ENCODE results near the gene ADIPOR1.
"Not testable (repeated sequence)": the region's sequence is repeated elsewhere in the genome, so short reads cannot be mapped to it uniquely, and the experiment has no call there.

ADIPOR1 gene, protein sequence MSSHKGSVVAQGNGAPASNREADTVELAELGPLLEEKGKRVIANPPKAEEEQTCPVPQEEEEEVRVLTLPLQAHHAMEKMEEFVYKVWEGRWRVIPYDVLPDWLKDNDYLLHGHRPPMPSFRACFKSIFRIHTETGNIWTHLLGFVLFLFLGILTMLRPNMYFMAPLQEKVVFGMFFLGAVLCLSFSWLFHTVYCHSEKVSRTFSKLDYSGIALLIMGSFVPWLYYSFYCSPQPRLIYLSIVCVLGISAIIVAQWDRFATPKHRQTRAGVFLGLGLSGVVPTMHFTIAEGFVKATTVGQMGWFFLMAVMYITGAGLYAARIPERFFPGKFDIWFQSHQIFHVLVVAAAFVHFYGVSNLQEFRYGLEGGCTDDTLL

GRCh38 chr1:202957733-202958543 lies at the start of gene ADIPOR1:
Gene ADIPOR1, minus strand, starts transcription at chr1:202958312. Its CDS starts 7,242 bp downstream, at chr1:202951070.
- DNase-seq: peak; percentile 52

GRCh38 chr1:203006948-203007871 lies 49.1 kb upstream of the ADIPOR1 start, which contains the start of gene TMEM183A:
Gene TMEM183A, plus strand, starts transcription at chr1:203007374. Its CDS starts 92 bp downstream, at chr1:203007466.
- DNase-seq: peak; percentile 78

DNA sequence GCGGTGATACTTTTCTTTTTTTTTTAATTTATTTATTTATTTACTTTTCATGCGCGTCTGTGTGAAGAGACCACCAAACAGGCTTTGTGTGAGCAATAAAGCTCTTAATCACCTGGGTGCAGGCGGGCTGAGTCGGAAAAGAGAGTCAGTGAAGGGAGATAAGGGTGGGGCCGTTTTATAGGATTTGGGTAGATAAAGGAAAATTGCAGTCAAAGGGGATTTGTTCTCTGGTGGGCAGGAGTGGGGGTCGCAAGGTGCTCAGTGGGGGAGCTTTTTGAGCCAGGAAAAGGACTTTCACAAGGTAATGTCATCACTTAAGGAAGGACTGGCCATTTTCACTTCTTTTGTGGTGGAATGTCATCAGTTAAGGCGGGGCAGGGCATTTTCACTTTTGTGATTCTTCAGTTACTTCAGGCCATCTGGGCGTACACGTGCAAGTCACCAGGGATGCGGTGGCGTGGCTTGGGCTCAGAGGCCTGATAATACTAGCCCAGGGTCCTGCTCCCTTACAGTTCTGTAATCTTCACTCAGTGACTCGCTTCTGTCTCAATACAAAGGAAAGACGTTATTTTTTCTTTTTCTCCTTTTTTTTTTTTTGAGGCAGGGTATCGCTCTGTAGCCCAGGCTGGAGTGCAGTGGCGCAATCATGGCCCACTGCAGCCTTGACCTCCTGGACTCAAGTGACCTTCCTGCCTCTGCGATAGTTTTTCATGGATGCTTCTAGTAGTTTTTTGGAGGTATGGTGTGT lies 47.5 kb upstream of the ADIPOR1 start:
- DNase-seq: not testable (repeated sequence)

GRCh38 chr1:203002951-203003350 lies 44.8 kb upstream of the ADIPOR1 start:
- no peak for DNase-seq

DNA sequence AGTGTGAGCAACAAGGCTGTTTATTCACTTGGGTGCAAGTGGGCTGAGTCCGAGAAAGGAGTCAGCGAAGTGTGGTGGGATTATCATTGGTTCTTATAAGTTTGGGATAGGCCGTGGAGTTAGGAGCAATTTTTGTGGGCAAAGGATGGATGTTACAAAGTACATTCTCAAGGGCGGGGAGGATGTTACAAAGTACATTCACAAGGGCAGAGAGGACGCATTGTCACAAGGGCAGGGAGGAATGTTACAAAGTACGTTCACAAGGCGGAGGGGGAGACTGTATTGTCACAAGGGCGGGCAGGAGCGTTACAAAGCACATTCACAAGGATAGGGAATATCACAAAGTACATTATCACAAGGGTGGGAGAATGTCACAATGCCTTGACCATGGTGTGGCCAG lies 43.9 kb upstream of the ADIPOR1 start:
- no peak for DNase-seq

GRCh38 chr1:203000217-203000944 lies 42.3 kb upstream of the ADIPOR1 start:
- DNase-seq: no peak

GRCh38 chr1:202998836-202999750 lies 41.0 kb upstream of the ADIPOR1 start:
- peak; percentile 29 for DNase-seq

- no peak for DNase-seq
Observed at GRCh38 chr1:202994756-202995155, 36.6 kb upstream of the ADIPOR1 start.

DNA sequence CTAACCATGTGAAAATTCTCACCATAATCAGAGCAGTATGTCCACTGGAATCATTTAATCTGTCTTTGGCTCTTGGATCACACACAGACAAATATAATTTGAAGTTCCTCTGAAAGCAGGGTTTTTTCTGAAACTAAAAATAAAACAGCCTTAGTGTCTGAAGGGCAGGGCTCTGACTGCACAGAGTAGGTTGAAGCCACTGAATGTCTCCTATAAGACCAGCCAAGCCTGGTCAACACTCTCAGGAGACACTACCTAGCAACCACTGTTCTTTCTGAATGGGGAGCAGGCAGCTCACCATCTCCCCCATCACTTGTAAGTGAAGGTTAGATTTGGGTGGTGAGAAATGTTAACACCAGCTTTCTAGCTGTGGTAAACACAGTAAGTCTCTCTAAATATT lies 33.0 kb upstream of the ADIPOR1 start:
- no peak for DNase-seq

- no peak for DNase-seq
Observed at GRCh38 chr1:202989879-202990278, 31.8 kb upstream of the ADIPOR1 start.

DNA sequence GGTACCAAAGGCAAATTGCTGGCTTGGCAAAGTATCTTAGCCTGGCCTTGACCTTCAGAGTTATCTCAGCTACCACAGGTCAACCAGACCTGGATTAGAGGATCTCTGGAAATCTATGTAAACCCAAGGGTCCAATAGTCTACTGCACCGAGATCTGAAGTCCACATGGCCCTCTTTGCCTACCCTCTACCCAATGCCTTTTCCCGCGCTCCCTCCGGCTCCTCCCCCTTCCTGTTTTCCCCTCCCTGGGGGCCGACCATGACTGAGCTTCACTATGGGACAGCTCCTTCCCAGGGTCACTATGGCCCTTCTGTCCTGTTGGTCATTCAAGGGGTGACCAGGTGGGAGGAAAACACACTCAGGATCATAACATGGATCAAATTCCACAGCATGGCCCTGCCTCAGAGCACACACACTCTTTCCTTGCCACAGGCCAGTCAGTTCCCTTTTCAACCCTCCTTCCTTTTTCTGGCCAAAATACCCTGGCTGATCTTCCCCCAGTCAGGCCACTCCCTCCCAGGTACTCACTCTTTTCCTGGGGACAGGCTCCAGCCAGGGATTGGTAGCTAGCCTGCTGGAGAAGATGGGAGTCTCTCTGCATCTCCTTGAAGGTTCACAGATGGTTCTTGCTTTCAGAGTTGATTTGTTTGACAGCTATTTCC lies 29.9 kb upstream of the ADIPOR1 start:
- DNase-seq: no peak

DNA sequence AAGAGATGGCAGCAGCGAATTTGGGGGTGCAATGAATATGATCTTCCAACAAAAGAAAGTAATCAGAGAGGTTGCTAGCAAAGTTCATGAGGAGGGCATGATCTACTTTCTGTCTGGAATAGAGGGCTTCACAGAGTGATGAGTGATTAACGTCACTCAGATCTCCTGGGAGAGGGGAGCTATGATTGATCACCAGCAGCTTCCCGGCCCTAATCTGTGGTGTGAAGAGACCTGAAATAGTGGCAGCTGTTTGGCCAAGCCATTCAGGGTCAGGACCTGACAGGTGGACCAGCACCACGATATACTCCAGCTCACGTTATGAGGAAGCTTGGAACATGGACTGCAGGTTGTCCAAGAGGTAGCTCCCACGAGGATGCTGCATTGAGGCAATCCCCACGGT lies 29.1 kb upstream of the ADIPOR1 start:
- no peak for DNase-seq

DNA sequence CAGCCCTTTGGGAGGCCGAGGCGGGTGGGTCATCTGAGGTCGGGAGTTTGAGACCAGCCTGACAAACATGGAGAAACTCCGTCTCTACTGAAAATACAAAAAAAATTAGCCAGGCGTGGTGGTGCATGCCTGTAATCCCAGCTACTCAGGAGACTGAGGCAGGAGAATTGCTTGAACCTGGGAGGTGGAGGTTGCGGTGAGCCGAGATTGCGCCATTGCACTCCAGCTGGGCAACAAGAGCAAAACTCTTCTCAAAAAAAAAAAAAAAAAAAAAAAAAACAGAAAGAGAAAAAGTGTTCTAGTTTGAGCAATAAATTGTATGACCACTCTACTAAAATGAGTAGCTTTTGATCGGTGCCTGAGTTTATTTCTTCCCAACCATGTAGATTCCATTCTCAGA lies 28.0 kb upstream of the ADIPOR1 start:
- DNase-seq: not testable (repeated sequence)

- DNase-seq: no peak
Observed at GRCh38 chr1:202982715-202983430, 24.8 kb upstream of the ADIPOR1 start.

DNA sequence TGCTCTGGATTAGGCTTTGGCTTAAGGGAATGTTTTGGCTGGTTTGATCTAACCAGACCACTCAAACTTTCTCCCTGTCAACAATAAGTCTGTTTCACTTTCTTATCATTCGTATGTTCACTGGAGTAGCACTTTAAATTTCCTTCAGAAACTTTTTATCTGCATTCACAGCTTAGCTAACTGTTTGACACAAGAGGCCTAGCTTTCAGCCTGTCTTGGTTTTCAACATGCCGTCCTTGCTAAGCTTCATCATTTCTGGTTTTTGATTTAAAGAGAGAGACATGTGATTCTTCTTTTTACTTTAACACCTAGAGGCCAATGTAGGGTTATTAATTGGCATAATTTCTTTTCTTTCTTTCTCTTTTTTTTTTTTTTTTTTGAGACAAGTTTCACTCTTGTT lies 23.8 kb upstream of the ADIPOR1 start:
- DNase-seq: no peak

- no peak for DNase-seq
Observed at GRCh38 chr1:202979459-202979858, 21.3 kb upstream of the ADIPOR1 start.

- DNase-seq: no peak
Observed at GRCh38 chr1:202976633-202977032, 18.5 kb upstream of the ADIPOR1 start.

GRCh38 chr1:202974856-202975255 lies 16.7 kb upstream of the ADIPOR1 start:
- no peak for DNase-seq

DNA sequence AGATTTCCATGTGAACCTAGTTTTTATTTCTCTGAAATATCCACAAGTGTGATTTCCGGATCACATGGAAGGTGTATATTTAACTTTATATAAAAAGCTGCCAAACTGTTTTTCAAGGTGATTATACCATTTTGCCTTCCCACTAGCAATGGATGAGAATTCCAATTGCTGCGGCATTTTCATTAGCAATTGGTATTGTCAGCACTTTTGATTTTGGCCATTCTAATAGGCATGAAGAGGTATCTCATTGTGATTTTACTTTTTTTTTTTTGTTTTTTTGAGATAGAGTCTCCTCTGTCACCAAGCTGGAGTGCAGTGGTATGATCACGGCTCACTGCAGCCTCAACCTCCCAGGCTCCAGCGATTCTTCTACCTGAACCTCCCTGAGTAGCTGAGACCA lies 13.9 kb upstream of the ADIPOR1 start:
- no peak for DNase-seq
